DMS53 treated with DMSO at 0.1 percent for 48 hours (cell line): ENCODE data around the gene EDN1.
A peak's percentile ranks its signal among the peaks of the same experiment; 100 is the strongest.
"Not testable (repeated sequence)": the region's sequence is repeated elsewhere in the genome, so short reads cannot be mapped to it uniquely, and the experiment has no call there.

Experiments
- DNase-seq: peaks from one replicate; lab custom pipeline; 2025; ENCODE audit not compliant: unreplicated experiment; lab: John Stamatoyannopoulos, UW

EDN1 gene

DNA sequence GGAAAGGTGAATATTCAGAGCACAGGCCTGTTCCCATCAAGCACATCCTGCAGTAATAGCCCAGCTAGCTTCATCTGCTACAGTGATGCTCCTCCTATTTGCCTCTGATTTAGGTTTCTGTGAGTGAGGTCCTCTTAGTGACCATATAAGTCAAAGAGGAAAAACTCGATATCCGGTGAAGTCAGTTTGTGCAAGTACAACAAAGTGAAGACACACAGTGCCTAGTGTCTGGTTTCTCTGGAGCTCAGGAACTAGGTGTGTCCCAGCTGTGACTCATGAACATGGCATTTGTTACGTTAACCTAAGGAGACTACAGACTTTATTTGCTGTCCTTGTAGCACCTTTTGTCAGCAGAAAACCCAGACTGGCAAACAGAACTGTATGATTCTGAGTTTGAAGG is 33.9 kb downstream of the EDN1 start:
- DNase-seq, result peak; percentile 73

- DNase-seq, result no peak
These were observed 34.6 kb downstream of the EDN1 start for GRCh38 chr6:12324748-12325147.

DNA sequence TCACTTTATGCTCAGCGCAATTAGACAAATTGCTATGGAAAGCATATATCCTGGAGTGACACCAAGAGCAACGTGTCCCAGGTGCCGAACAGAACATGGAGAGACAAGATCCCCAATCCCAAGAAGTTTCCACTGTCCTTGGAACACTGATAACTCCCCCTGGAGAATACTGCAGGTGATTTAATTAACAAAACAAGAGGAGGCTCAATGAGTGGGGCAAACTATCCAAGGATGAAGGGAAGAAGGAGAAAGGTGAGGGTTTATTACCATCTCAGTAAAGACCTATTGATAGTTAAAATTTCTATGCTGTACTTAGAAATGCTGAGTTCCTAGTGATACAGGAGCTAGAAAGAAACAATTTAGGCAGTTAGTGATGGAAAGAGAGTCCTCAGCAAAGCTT is 35.7 kb downstream of the EDN1 start:
- DNase-seq, result no peak

- DNase-seq, result no peak
These were observed 37.2 kb downstream of the EDN1 start for GRCh38 chr6:12327391-12327790.

- DNase-seq, result no peak
These were observed 37.8 kb downstream of the EDN1 start for GRCh38 chr6:12327988-12328387.

DNA sequence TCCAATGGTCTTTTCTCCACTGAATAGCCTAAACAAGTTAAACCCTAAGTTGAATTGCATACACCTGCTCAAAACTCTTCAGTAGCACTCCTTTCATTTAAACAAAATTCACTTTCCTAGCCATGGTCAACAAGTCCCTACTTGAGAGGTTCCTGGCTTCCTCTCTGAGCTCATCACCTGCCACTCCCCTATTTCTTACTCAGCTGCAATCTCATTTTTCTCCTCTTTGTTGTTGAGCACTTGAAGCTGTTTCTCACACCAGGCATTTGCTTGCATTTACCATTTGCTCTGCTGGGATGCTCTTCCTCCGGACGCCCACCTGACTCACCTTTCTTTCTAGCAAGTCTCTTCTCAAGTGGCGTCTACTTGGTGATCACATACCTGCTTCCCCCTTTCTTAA is 38.5 kb downstream of the EDN1 start:
- peak; percentile 30 for DNase-seq

DNA sequence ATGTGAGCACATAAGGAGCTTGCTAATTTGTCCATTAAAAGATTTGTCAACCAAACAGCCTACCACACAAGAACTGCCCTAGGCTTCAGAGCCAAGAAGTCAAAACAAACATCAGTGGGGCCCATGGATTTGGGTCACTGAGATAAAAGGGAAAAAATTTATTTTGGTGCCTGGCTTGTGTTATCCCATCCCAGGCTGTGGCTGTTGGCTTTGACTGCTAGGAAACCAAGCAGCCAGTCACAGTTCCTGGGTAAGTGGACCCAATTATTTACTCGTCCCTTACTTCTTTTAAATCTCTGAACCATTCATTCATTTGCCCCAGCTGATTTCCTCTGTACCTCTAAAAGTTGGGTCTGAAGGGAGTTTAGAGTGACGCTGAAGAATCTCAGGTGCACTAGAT is 41.3 kb downstream of the EDN1 start:
- no peak for DNase-seq

GRCh38 chr6:12331951-12332749 is 42.0 kb downstream of the EDN1 start:
- no peak for DNase-seq

- DNase-seq, result not testable (repeated sequence)
These were observed 42.6 kb downstream of the EDN1 start for GRCh38 chr6:12332750-12333079.

GRCh38 chr6:12333128-12333527 is 43.0 kb downstream of the EDN1 start:
- DNase-seq, result no peak

DNA sequence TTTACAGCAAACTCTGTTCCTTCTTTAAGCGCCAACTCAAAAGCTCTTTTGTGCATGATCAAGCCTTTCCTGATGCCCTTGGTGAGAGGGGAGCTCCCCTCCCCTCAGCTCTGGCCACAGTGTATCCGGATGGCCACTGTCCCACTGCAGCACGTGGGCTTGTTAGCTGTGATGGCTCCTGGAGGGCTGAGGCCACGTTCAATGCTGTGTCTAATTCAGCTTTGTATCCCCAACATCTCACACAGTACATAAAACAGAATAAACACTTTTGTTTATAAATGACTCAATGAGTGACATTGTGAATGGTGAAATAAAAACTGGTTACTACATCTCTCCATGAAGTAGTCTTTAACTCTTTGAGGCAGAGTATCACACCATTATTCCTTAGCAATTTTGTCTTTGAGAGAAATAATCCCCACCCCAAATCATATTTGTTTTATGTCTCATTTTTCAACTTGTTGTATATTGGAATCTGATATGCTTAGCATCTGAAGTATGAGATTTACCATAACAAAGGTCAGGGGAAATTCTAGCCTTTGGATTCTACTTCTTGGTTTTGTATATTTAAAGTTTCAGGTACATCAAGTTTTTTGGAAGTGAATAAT is 44.5 kb downstream of the EDN1 start:
- no peak for DNase-seq

- no peak for DNase-seq
These were observed 45.0 kb downstream of the EDN1 start for GRCh38 chr6:12335131-12335527.

GRCh38 chr6:12335717-12336116 is 45.6 kb downstream of the EDN1 start:
- DNase-seq, result no peak

GRCh38 chr6:12336121-12336971 is 46.2 kb downstream of the EDN1 start:
- no peak for DNase-seq

- no peak for DNase-seq
These were observed 48.9 kb downstream of the EDN1 start for GRCh38 chr6:12339022-12339421.

DNA sequence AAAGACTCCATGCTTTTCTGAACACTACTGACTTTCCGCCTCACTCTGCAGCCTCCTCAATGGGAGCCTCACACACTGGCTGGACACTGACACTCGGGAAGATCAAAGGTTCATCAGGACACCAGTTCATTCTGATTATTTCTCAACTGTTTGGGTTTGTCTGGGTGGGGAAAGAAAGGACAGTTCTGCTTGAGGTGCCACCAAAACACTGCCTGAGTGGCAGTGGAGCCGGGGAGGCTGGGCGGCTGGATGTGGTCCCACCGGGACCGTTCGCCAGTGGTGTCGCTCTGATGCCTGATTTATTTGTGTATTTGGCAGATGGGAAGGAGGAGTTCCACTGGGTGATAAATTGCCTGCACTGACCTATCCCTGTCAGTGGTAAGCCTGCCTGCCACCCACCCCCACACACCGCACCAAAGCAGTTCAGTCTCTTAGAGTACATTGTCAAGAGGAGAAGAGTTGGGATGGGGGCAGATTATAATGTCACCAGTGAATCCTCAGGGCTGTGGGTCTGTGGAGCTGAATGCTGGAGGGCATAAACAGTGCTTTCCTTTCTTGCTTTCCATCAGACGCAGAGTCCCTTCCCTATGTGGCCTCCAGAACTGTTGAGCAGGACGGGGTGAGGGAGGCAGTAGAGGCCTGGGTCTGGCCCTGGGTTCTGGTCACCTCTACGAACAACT is 49.8 kb downstream of the EDN1 start:
- DNase-seq, result no peak

DNA sequence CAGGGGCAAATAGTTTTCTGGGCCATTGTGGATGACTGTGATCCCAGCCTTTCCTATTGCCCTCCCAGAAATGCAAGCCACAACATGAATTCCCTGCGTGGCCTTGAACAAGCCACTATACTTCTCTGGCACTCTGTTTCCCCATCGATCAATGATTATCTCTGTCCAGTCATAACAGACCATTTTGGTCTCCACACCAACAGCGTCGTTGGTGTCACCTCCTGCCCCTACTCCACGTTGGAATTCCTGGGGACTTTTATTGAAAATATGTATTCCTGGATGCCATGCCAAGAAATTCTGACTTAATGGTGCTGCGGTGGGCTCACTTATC is 50.3 kb downstream of the EDN1 start:
- no peak for DNase-seq

DNA sequence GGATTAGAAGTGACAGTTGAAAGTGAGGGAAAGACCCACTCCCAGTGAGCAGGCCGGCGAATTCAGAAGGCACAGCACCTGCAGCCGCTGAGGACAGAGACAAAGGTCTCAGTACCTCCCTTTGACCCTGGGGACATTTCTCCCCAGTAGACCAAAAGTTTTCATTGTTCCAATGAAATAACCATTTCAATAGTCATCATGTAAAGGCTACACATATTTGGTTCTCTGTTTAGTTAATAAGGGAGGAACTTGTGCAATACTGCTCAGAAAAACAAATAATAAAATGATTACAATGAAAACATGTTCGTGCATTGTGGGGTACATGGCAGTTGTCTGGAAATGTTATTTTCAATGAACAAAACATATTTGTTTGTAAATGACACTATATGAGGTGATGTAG is 52.5 kb downstream of the EDN1 start:
- no peak for DNase-seq

DNA sequence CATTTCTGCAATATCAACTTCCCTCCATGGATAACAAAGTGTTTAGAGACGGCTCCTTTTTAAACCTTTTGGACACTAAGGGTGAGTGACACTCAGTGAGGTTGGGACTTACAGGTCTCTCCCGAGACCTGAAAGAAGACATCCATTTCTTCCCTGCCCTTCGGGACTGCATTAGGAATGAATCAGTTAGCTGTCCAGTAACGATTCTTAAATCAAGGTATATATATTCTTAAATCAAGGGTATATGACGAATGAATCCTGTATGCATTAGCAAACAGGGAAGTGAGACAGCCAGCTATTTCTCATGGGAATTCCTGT is 52.9 kb downstream of the EDN1 start:
- no peak for DNase-seq

GRCh38 chr6:12343440-12344162 is 53.4 kb downstream of the EDN1 start:
- no peak for DNase-seq

DNA sequence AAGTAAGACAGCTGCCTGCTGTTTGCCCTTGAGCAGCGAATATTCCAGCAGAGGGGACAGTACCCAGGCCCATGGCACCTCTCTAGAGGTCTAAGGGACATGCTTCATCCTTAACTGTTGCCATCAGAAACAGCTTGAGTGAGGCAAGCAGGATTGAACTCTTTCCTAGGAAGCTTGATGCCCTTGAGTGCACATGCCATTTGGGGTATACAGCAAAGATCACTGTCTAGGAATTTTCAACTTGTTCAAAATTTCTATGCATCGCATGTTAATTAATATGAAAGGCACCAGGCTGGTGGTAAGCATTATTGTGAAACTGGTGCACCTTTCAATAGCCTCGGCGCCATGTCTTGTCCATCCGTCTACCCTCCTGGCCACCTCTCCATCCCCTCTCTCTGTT is 54.1 kb downstream of the EDN1 start:
- no peak for DNase-seq
